HepG2 (cell line): Measurements from ENCODE around the gene ARG2. TPM values are rescaled to one million over a fixed set of nuclear protein-coding genes. Genes with fewer than 3 reads are reported as not detected.

ENCODE experiments used
- BATF2 ChIP-seq: sonication (generic); formaldehyde crosslinking; IDR thresholded peaks from 2 replicates; pipeline ENCODE4 v1.8.0; 2022; ENCODE audit warnings: mild to moderate bottlenecking, missing genetic modification reagents, moderate library complexity
- CHD2 ChIP-seq: IDR thresholded peaks from 2 replicates; pipeline ENCODE4 v1.6.1; 2011; ENCODE audit warnings: low read depth, low read length, improper control_type of control experiment
- FOXA3 ChIP-seq: IDR thresholded peaks from 2 replicates; pipeline ENCODE4 v1.6.1; 2016; ENCODE audit warnings: missing genetic modification reagents, missing compliant biosample characterization
- FOXK2 ChIP-seq: fragments of 450-650 bp; IDR thresholded peaks from 2 replicates; pipeline ENCODE4 v1.6.1; 2016
- HMG20B ChIP-seq: conservative IDR thresholded peaks from 2 replicates; pipeline ENCODE4 v1.6.1; 2016; ENCODE audit warnings: missing genetic modification reagents, missing compliant biosample characterization
- HNRNPUL1 ChIP-seq: fragments of 200-400 bp; formaldehyde crosslinking; IDR thresholded peaks from 2 replicates; pipeline ENCODE4 v1.6.1; 2017; ENCODE audit warnings: low read depth, mild to moderate bottlenecking, low read length, moderate library complexity
- HOXD1 ChIP-seq: sonication (generic); formaldehyde crosslinking; IDR thresholded peaks from 2 replicates; pipeline ENCODE4 v1.5.0; 2020; ENCODE audit warnings: missing genetic modification reagents
- KAT7 ChIP-seq: IDR thresholded peaks from 2 replicates; pipeline ENCODE4 v1.6.1; 2018; ENCODE audit warnings: borderline replicate concordance, missing compliant biosample characterization
- NRL ChIP-seq: sonication (generic); formaldehyde crosslinking; IDR thresholded peaks from 2 replicates; pipeline ENCODE4 v1.5.0; 2020; ENCODE audit warnings: missing genetic modification reagents, mild to moderate bottlenecking, moderate library complexity, borderline replicate concordance
- PITX1 ChIP-seq: sonication (generic); formaldehyde crosslinking; IDR thresholded peaks from 2 replicates; pipeline ENCODE4 v1.5.1; 2020; ENCODE audit warnings: mild to moderate bottlenecking, missing genetic modification reagents
- PRMT3 ChIP-seq: sonication (generic); formaldehyde crosslinking; IDR thresholded peaks from 2 replicates; pipeline ENCODE4 v1.8.1; 2022; ENCODE audit warnings: low read depth, mild to moderate bottlenecking, moderate library complexity, missing genetic modification reagents, borderline replicate concordance
- SNAPC5 ChIP-seq: sonication (generic); formaldehyde crosslinking; IDR thresholded peaks from 2 replicates; pipeline ENCODE4 v1.8.1; 2023; ENCODE audit warnings: mild to moderate bottlenecking, missing genetic modification reagents, borderline replicate concordance
- TEF ChIP-seq: sonication (generic); formaldehyde crosslinking; IDR thresholded peaks from 2 replicates; pipeline ENCODE4 v1.5.0; 2020; ENCODE audit warnings: missing genetic modification reagents
- TRIM22 ChIP-seq: fragments of 450-650 bp; IDR thresholded peaks from 2 replicates; pipeline ENCODE4 v1.6.1; 2017
- U2AF1 ChIP-seq: fragments of 200-400 bp; formaldehyde crosslinking; optimal IDR thresholded peaks from 2 replicates; pipeline ENCODE3; 2017; ENCODE audit warnings: mild to moderate bottlenecking, low read depth, low read length
- ZNF235 ChIP-seq: sonication (generic); formaldehyde crosslinking; IDR thresholded peaks from 2 replicates; pipeline ENCODE4 v1.8.1; 2023; ENCODE audit warnings: mild to moderate bottlenecking, missing genetic modification reagents, borderline replicate concordance
- ZNF543 ChIP-seq: sonication (generic); formaldehyde crosslinking; IDR thresholded peaks from 2 replicates; pipeline ENCODE4 v1.4.0; 2020; ENCODE audit warnings: mild to moderate bottlenecking, missing genetic modification reagents
- ZNF589 ChIP-seq: sonication (generic); formaldehyde crosslinking; conservative IDR thresholded peaks from 2 replicates; pipeline ENCODE4 v1.8.0; 2022; ENCODE audit warnings: mild to moderate bottlenecking, moderate library complexity, missing genetic modification reagents
- ZNF720 ChIP-seq: sonication (generic); formaldehyde crosslinking; IDR thresholded peaks from 2 replicates; pipeline ENCODE4 v1.4.0; 2020; ENCODE audit warnings: missing genetic modification reagents
- ZNF75D ChIP-seq: sonication (generic); formaldehyde crosslinking; IDR thresholded peaks from 2 replicates; pipeline ENCODE4 v1.8.1; 2023; ENCODE audit warnings: missing genetic modification reagents, mild to moderate bottlenecking, borderline replicate concordance
- ZNF83 ChIP-seq: sonication (generic); formaldehyde crosslinking; IDR thresholded peaks from 2 replicates; pipeline ENCODE4 v1.4.0; 2020; ENCODE audit warnings: missing genetic modification reagents, mild to moderate bottlenecking, borderline replicate concordance
- polyA plus RNA-seq, 8 experiments: library from polyadenylated mRNA; depleted of rRNA in 3 of 8; stranded (reverse) in 7 of 8; unstranded in 1 of 8; fragments of >200 nt; fragmentation: Illumina TruSeq in 4 of 8; extraction: Trizol in 4 of 8; gene quantifications; 2 replicates each; pipeline versions ENCODE4 v1.2.1 to v1.2.3, GENCODE V29; 2011 to 2016; ENCODE audit warnings: low read depth in 4 of 8, missing spikeins in 1 of 8, mixed read lengths in 1 of 8; ENCODE audit not compliant: insufficient read depth in 1 of 8
- total RNA-seq, 5 experiments: library from RNA; depleted of rRNA; stranded (reverse); fragments of >200 nt; fragmentation: Illumina TruSeq; extraction: Trizol; gene quantifications; 2 replicates each; pipeline ENCODE4 v1.2.3, GENCODE V29; 2016; ENCODE audit warnings: low read depth in 1 of 5
- TF ChIP-seq, protein P1 (sequence below): sonication (generic); formaldehyde crosslinking; conservative IDR thresholded peaks from 2 replicates; pipeline ENCODE4 v1.4.0; 2020; ENCODE audit warnings: missing genetic modification reagents
- TF ChIP-seq, protein P2 (sequence below): sonication (generic); formaldehyde crosslinking; IDR thresholded peaks from 2 replicates; pipeline ENCODE4 v1.4.0; 2020; ENCODE audit warnings: missing genetic modification reagents
- TF ChIP-seq, protein P3 (sequence below): sonication (generic); formaldehyde crosslinking; IDR thresholded peaks from 2 replicates; pipeline ENCODE4 v1.4.0; 2020; ENCODE audit warnings: low read depth, mild to moderate bottlenecking, missing genetic modification reagents

The ARG2 gene
- total and polyA plus RNA-seq, 2 of the 13 experiments (the other 11 are each of a cell fraction or from before 2014, with no cell fraction given): 37.5 to 73.6 TPM

- TF ChIP-seq FOXK2: no peak
- no peak for TF ChIP-seq HNRNPUL1
- TF ChIP-seq KAT7: no peak
- TF ChIP-seq ZNF720 (CRISPR knock-in tag): no peak
- TF ChIP-seq ZNF543 (CRISPR knock-in tag): peak; percentile 80
- TF ChIP-seq U2AF1: no peak
- no peak for TF ChIP-seq ZNF235 (CRISPR knock-in tag)
- TF ChIP-seq ZNF83: no peak
- TF ChIP-seq BATF2 (CRISPR knock-in tag): no peak
- TF ChIP-seq, protein P1, sequence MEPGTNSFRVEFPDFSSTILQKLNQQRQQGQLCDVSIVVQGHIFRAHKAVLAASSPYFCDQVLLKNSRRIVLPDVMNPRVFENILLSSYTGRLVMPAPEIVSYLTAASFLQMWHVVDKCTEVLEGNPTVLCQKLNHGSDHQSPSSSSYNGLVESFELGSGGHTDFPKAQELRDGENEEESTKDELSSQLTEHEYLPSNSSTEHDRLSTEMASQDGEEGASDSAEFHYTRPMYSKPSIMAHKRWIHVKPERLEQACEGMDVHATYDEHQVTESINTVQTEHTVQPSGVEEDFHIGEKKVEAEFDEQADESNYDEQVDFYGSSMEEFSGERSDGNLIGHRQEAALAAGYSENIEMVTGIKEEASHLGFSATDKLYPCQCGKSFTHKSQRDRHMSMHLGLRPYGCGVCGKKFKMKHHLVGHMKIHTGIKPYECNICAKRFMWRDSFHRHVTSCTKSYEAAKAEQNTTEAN (CRISPR knock-in tag): no peak
- TF ChIP-seq PITX1: 0 out of 2 replicates have a peak, but pooled peaks have one; percentile 9
- peak; percentile 91; the same call in 1 of the 2 replicates for TF ChIP-seq SNAPC5 (CRISPR knock-in tag)
- TF ChIP-seq, protein P2, sequence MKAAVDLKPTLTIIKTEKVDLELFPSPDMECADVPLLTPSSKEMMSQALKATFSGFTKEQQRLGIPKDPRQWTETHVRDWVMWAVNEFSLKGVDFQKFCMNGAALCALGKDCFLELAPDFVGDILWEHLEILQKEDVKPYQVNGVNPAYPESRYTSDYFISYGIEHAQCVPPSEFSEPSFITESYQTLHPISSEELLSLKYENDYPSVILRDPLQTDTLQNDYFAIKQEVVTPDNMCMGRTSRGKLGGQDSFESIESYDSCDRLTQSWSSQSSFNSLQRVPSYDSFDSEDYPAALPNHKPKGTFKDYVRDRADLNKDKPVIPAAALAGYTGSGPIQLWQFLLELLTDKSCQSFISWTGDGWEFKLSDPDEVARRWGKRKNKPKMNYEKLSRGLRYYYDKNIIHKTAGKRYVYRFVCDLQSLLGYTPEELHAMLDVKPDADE: no peak
- TF ChIP-seq, protein P3, sequence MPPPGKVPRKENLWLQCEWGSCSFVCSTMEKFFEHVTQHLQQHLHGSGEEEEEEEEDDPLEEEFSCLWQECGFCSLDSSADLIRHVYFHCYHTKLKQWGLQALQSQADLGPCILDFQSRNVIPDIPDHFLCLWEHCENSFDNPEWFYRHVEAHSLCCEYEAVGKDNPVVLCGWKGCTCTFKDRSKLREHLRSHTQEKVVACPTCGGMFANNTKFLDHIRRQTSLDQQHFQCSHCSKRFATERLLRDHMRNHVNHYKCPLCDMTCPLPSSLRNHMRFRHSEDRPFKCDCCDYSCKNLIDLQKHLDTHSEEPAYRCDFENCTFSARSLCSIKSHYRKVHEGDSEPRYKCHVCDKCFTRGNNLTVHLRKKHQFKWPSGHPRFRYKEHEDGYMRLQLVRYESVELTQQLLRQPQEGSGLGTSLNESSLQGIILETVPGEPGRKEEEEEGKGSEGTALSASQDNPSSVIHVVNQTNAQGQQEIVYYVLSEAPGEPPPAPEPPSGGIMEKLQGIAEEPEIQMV (CRISPR knock-in tag): no peak
- no peak for TF ChIP-seq TEF (CRISPR knock-in tag)
- no peak for TF ChIP-seq TRIM22
- 0 out of 2 replicates have a peak, but pooled peaks have one; percentile 8 for TF ChIP-seq PRMT3 (CRISPR knock-in tag)
- no peak for TF ChIP-seq ZNF589 (CRISPR knock-in tag)
- no peak for TF ChIP-seq ZNF75D (CRISPR knock-in tag)
- no peak for TF ChIP-seq CHD2
- peak; percentile 23; the same call in 1 of the 2 replicates for TF ChIP-seq FOXA3 (CRISPR knock-in tag)
- TF ChIP-seq HMG20B (CRISPR knock-in tag): no peak; the same call in 1 of the 2 replicates
- TF ChIP-seq HOXD1 (CRISPR knock-in tag): no peak
- TF ChIP-seq NRL (CRISPR knock-in tag): no peak; the same call in 1 of the 2 replicates
Measured at GRCh38 chr14:67695394-67695949, 75.8 kb downstream of the ARG2 start, which contains the start of gene RDH11 (continued).
